ENCODE results near the gene ERGIC1.

DNA sequence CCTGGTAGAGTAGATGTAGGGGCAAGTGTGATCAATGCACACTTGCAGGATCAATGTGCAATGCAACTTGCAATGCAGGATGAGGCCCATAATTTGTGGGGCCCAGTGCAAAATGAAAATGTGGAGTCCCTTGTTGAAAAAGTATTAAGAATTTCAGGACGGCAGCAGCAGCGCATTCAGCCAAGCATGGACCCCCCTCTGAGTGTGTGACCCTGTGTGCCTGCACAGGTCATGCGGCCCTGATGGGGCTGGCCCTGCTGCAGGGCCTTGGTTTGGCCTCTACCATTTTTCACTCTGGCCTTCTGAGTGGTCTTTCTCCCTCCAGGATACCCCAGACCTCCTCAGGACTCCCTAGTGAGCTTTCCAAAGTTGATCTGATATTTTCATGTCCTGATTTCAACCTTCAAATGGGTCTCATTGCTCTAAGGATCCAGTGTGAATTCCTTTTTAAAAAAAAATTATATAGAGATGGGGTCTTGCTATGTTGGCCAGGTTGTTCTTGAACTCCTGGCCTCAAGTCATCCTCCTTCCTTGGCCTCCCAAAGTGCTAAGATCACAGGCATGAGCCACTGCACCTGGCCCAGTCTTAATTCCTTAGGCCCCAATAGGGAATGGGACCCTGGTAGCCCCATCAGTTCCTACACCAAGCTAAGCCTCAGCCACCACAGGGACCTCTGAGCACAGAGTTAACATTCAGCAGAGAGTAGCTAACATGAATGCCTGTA, 4.3 kb downstream of the ERGIC1 start:
- TF ChIP-seq EZH2phosphoT487 (conservative IDR thresholded peaks at IDR 0.05; ENCODE audit: low read length) (no peak), CTCF (IDR thresholded peaks at IDR 0.05; ENCODE audit: insufficient read depth, low read length, poor library complexity, severe bottlenecking) (no peak)
